Activated naive CD8-positive, alpha-beta T cell treated with anti-CD3 and anti-CD28 coated beads, Interleukin-2, amount 50 U/mL, for 24 hours (primary cell): Measurements from ENCODE around the gene NXPE2.
"Not testable (repeated sequence)": the region's sequence is repeated elsewhere in the genome, so short reads cannot be mapped to it uniquely, and the experiment has no call there.

ENCODE experiments used
- ATAC-seq: fragments of 150-1000 bp; cut with Tn5 transposase; one replicate; pipeline ENCODE4 v1.10.0; 2021
- DNase-seq: peaks from one replicate; pipeline ENCODE4 v3.0.0; 2021
- H3K27ac Mint-ChIP-seq: one replicate; pipeline ENCODE4 v1.8.0; 2021; ENCODE audit warnings: mild to moderate bottlenecking, mixed read lengths
- H3K27me3 Mint-ChIP-seq: one replicate; pipeline ENCODE4 v1.8.0; 2021; ENCODE audit warnings: mixed read lengths
- H3K36me3 Mint-ChIP-seq: one replicate; pipeline ENCODE4 v1.8.0; 2021; ENCODE audit warnings: low read depth, mixed read lengths
- H3K4me1 Mint-ChIP-seq: one replicate; pipeline ENCODE4 v1.8.0; 2021; ENCODE audit warnings: mixed read lengths
- H3K4me3 Mint-ChIP-seq: one replicate; pipeline ENCODE4 v1.8.0; 2021; ENCODE audit warnings: mild to moderate bottlenecking, moderate library complexity, mixed read lengths
- H3K9me3 Mint-ChIP-seq: one replicate; pipeline ENCODE4 v1.8.0; 2021; ENCODE audit warnings: mixed read lengths

The NXPE2 gene

GRCh38 chr11:114678125-114679036 lies at the start of gene NXPE2:
TSS of gene NXPE2 (plus strand) at chr11:114678527. CDS start at chr11:114678576, 49 bp downstream.
- Mint-ChIP-seq H3K27ac (no peak within 1 kb of the TSS), H3K9me3 (peaks cover 3% of the 10 kb centered on the region), H3K36me3 (no peaks in the 10 kb centered on the region), H3K27me3 (no peaks in the 10 kb centered on the region), H3K4me3 (no peak within 1 kb of the TSS), H3K4me1 (no peaks in the 10 kb centered on the region)
- DNase-seq (no peak), ATAC-seq (no peak)

GRCh38 chr11:114631445-114631965 lies 46.8 kb upstream of the NXPE2 start:
- not testable (repeated sequence) for H3K27ac Mint-ChIP-seq, ATAC-seq, H3K9me3 Mint-ChIP-seq, H3K4me3 Mint-ChIP-seq, H3K36me3 Mint-ChIP-seq, DNase-seq, H3K27me3 Mint-ChIP-seq, H3K4me1 Mint-ChIP-seq

- not testable (repeated sequence) for H3K4me1 Mint-ChIP-seq, H3K27ac Mint-ChIP-seq, DNase-seq, H3K36me3 Mint-ChIP-seq, ATAC-seq, H3K27me3 Mint-ChIP-seq, H3K9me3 Mint-ChIP-seq, H3K4me3 Mint-ChIP-seq
Observed at GRCh38 chr11:114639440-114639839, 38.9 kb upstream of the NXPE2 start.

GRCh38 chr11:114650661-114651060 lies 27.7 kb upstream of the NXPE2 start:
- Mint-ChIP-seq H3K27me3 (peaks cover 5% of the 10 kb centered on the region), H3K27ac (no peak overlapping the region), H3K4me3 (no peak overlapping the region), H3K36me3 (no peaks in the 10 kb centered on the region), H3K4me1 (no peaks in the 10 kb centered on the region), H3K9me3 (peaks cover 6% of the 10 kb centered on the region)
- ATAC-seq (no peak), DNase-seq (no peak)

- H3K4me3 Mint-ChIP-seq, result no peak overlapping the region
- peaks cover 5% of the 10 kb centered on the region for H3K27me3 Mint-ChIP-seq
- peaks cover 6% of the 10 kb centered on the region for H3K9me3 Mint-ChIP-seq
- H3K27ac Mint-ChIP-seq, result no peak overlapping the region
- ATAC-seq (no peak), DNase-seq (no peak)
- no peaks in the 10 kb centered on the region for H3K4me1 Mint-ChIP-seq
- H3K36me3 Mint-ChIP-seq, result no peaks in the 10 kb centered on the region
Observed at GRCh38 chr11:114651145-114651718, 27.1 kb upstream of the NXPE2 start.

GRCh38 chr11:114653148-114653547 lies 25.2 kb upstream of the NXPE2 start:
- Mint-ChIP-seq H3K27ac (no peak overlapping the region), H3K4me1 (no peaks in the 10 kb centered on the region), H3K4me3 (no peak overlapping the region), H3K27me3 (peaks cover 5% of the 10 kb centered on the region), H3K9me3 (peaks cover 6% of the 10 kb centered on the region), H3K36me3 (no peaks in the 10 kb centered on the region)
- no peak for ATAC-seq
- no peak for DNase-seq

GRCh38 chr11:114664641-114665040 lies 13.7 kb upstream of the NXPE2 start:
- Mint-ChIP-seq H3K36me3 (no peaks in the 10 kb centered on the region), H3K9me3 (no peaks in the 10 kb centered on the region), H3K27ac (no peak overlapping the region), H3K4me3 (no peak overlapping the region), H3K4me1 (no peaks in the 10 kb centered on the region), H3K27me3 (no peaks in the 10 kb centered on the region)
- ATAC-seq, result no peak
- no peak for DNase-seq

GRCh38 chr11:114666760-114667159 lies 11.6 kb upstream of the NXPE2 start:
- no peak for ATAC-seq
- Mint-ChIP-seq H3K27me3 (peaks cover 3% of the 10 kb centered on the region), H3K36me3 (no peaks in the 10 kb centered on the region), H3K4me3 (no peak overlapping the region), H3K27ac (no peak overlapping the region), H3K9me3 (peaks cover 9% of the 10 kb centered on the region), H3K4me1 (no peaks in the 10 kb centered on the region)
- DNase-seq, result no peak

GRCh38 chr11:114668109-114668508 lies 10.2 kb upstream of the NXPE2 start:
- H3K4me1 Mint-ChIP-seq, result no peaks in the 10 kb centered on the region
- H3K27me3 Mint-ChIP-seq, result peaks cover 5% of the 10 kb centered on the region
- no peak overlapping the region for H3K27ac Mint-ChIP-seq
- ATAC-seq (no peak), DNase-seq (no peak)
- H3K9me3 Mint-ChIP-seq, result peaks cover 13% of the 10 kb centered on the region
- H3K4me3 Mint-ChIP-seq, result no peak overlapping the region
- H3K36me3 Mint-ChIP-seq, result no peaks in the 10 kb centered on the region

- H3K36me3 Mint-ChIP-seq, result no peaks in the 10 kb centered on the region
- H3K9me3 Mint-ChIP-seq, result peaks cover 13% of the 10 kb centered on the region
- no peak for DNase-seq
- H3K4me3 Mint-ChIP-seq, result no peak overlapping the region
- no peaks in the 10 kb centered on the region for H3K4me1 Mint-ChIP-seq
- no peak overlapping the region for H3K27ac Mint-ChIP-seq
- peaks cover 5% of the 10 kb centered on the region for H3K27me3 Mint-ChIP-seq
- no peak for ATAC-seq
Observed at GRCh38 chr11:114673661-114674060, 4.7 kb upstream of the NXPE2 start.

- H3K27ac Mint-ChIP-seq, result no peak overlapping the region
- H3K9me3 Mint-ChIP-seq, result peaks cover 10% of the 10 kb centered on the region
- H3K27me3 Mint-ChIP-seq, result no peaks in the 10 kb centered on the region
- H3K4me1 Mint-ChIP-seq, result no peaks in the 10 kb centered on the region
- ATAC-seq, result no peak
- no peak for DNase-seq
- H3K36me3 Mint-ChIP-seq, result no peaks in the 10 kb centered on the region
- no peak overlapping the region for H3K4me3 Mint-ChIP-seq
Observed at GRCh38 chr11:114679505-114679904, 1.2 kb downstream of the NXPE2 start.

GRCh38 chr11:114683007-114683406 lies 4.7 kb downstream of the NXPE2 start:
- DNase-seq (no peak), ATAC-seq (no peak)
- Mint-ChIP-seq H3K4me1 (no peaks in the 10 kb centered on the region), H3K9me3 (peaks cover 12% of the 10 kb centered on the region), H3K36me3 (no peaks in the 10 kb centered on the region), H3K27me3 (no peaks in the 10 kb centered on the region), H3K27ac (no peak overlapping the region), H3K4me3 (no peak overlapping the region)

GRCh38 chr11:114684636-114685035 lies 6.3 kb downstream of the NXPE2 start:
- ATAC-seq (no peak), DNase-seq (no peak)
- H3K9me3 Mint-ChIP-seq, result peaks cover 12% of the 10 kb centered on the region
- no peaks in the 10 kb centered on the region for H3K4me1 Mint-ChIP-seq
- no peak overlapping the region for H3K27ac Mint-ChIP-seq
- no peak overlapping the region for H3K4me3 Mint-ChIP-seq
- H3K27me3 Mint-ChIP-seq, result no peaks in the 10 kb centered on the region
- no peaks in the 10 kb centered on the region for H3K36me3 Mint-ChIP-seq

GRCh38 chr11:114685097-114685496 lies 6.8 kb downstream of the NXPE2 start:
- H3K27ac Mint-ChIP-seq, result no peak overlapping the region
- no peak for ATAC-seq
- no peaks in the 10 kb centered on the region for H3K36me3 Mint-ChIP-seq

More at GRCh38 chr11:114685097-114685496, 6.8 kb downstream of the NXPE2 start:
- DNase-seq, result no peak
- Mint-ChIP-seq H3K4me3 (no peak overlapping the region), H3K4me1 (no peaks in the 10 kb centered on the region), H3K9me3 (peaks cover 12% of the 10 kb centered on the region), H3K27me3 (no peaks in the 10 kb centered on the region)
